Measurements from ENCODE around the gene AQP2.

AQP2 gene

DNA sequence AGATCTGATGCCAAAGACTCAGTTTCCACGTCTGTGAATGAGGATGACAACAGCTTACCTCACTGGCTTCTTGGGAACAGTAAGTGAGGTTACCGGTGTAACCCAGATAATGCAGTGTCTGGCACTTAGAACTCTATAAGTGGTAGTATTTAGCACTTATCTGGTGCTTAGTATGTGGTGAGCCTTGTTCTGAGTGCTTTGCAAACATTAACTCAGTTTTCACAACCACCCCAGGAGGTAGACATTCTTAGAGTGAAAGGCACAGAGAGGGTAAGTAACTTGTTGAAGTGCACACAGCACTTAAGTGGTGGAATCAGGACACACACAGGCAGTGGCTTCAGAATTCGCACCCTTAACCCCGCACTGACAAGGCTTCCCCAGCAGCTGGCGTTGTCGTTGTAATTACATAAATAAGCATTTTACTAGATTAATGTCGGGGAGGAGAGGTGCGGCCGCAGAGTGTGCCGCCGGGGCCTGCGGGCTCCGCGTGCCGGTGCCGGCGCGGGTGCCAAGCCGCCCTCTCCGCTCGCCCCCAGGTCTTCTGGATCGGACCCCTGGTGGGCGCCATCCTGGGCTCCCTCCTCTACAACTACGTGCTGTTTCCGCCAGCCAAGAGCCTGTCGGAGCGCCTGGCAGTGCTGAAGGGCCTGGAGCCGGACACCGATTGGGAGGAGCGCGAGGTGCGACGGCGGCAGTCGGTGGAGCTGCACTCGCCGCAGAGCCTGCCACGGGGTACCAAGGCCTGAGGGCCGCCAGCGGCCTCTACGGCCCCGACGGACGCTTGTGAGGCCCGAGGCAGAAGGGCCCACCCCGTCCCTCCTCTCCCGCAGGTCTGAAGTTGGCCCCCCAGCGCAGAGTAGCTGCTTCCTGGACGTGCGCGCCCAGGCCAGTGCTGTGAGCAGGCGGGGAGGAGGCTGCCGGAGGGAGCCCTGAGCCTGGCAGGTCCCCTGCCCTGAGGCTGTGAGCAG, 4.6 kb downstream of the AQP2 start:
- H3K4me3 ChIP-seq (ENCODE audit: low read depth, low read length): no peak overlapping the region

DNA sequence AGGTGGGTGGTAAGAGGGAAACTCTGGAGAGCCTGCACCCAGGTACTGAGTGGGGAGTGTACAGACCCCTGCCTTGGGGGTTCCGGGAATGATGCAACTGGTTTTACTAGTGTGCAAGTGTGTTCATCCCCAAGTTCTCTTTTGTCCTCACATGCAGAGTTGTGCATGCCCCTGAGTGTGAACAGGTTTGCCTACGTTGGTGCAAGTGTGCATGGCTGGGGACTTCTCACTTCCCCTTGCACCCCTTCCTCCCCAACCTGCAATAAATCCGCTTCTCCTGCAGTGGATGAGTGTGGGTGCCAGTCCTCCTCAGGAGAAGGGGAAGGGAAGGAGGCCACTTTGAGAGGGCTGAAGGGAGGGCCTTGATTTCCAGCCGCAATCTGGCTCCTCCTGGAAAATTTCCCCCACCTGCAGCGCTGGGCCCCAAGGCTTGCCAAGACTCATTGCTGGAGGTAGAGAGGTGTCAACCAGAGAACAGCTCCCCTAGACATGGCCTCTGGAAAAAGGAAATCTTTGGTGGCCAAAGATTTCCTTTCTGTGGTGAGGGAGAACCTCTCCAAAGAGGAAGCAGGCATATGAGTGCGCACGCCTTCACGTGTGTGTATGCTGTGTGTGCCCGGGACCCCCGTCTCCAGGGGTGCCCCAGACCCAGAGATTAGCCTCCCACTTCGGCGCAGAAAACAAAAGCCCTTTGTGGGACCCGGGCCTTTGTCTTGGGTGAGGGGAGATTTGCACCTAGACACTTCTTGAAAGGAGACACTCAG, 5.5 kb downstream of the AQP2 start:
- no peak overlapping the region for H3K4me3 ChIP-seq (ENCODE audit: low read depth, low read length)

- no peak overlapping the region for H3K4me3 ChIP-seq (ENCODE audit: low read depth, low read length)
Observed at GRCh38 chr12:49956663-49957569, 6.4 kb downstream of the AQP2 start.

DNA sequence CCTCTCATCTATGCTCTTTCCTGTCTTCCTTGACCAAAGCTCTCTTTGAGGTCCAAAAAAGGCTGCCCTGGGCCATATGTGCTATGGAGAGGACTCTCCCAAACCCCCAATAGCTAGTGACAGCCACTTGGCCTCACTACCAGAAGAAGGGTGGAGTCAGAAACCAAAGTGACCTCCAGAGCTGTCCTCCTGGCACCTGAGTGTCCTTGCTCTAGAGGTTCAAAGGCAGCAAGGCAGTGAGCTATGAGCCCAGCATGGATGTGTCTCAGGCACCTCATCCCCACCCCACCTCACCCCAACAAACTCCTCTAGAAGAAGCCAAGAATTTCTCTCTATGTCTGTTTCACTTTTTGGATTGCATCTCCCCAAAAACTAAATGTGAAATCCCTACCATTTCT, 7.0 kb downstream of the AQP2 start:
- no peak overlapping the region for H3K4me3 ChIP-seq (ENCODE audit: low read depth, low read length)

DNA sequence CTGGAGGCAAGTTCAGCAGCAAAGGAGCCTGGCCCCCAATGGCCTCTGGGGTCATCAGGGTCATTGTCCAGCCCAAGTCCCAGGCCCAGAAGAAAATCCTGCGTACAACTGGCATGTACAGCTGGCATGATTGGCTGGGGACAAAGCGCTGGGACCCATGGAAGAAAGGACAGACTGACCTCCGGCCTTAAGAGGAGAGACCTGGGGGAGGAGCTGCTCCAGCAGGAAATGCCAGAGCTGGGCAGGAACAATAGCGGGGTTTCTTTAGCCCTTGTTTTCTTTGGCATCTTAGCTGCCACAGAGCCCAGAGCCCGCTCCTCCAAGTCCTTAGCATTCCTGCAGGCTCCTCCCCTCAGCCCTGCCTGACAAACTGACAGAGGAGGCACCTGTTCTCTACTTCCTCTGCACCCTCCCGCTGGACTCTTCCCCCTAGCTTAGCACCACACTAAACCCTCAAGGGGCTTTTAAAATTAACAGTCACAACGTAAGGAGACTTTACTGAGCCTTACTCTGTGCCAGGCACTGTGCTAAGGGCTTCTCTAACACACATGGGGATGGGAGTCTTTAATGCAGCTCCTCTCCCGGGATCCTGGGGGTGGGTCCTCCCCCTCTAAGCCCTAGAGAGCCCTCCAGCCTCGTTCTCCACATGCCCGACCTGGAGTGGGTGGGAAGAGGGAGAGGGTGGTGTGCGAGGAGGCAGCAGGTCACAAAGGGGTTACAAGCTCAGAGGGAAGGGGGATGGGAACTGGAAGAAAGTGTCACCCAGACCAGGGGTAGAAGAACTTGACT, 9.3 kb downstream of the AQP2 start:
- no peak overlapping the region for H3K4me3 ChIP-seq (ENCODE audit: low read depth, low read length)

DNA sequence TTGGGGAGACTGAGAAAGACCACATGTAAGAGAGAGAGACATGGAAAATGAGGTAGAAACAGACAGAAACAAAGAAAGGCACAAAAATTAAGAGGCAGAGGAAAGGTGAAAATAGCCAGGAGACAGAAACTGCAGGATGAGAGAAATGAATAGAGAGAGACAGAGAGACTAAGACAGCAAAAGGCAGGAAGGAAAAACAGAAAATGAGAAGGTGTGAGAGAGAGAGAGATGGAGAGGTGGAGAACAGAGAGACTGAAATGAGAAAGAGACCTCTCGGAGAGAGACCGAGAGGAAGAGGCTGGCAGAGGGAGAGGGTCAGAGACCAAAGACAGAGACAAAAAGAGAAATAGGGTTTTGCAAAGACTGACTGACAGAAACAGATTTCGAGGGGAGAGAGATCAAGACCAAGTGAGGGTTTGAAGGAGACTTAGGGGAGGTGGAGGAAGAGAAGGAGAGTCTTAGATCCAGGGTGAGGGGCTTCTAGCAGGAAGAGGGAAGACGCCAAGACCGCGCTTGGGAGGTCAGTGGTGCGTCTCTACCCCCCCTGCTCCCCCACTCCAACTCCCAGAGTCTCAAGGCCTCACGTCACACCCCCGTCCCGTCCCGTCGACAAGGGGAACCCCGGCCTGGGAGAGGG, 10.1 kb downstream of the AQP2 start:
- H3K4me3 ChIP-seq (ENCODE audit: low read depth, low read length): no peak overlapping the region

DNA sequence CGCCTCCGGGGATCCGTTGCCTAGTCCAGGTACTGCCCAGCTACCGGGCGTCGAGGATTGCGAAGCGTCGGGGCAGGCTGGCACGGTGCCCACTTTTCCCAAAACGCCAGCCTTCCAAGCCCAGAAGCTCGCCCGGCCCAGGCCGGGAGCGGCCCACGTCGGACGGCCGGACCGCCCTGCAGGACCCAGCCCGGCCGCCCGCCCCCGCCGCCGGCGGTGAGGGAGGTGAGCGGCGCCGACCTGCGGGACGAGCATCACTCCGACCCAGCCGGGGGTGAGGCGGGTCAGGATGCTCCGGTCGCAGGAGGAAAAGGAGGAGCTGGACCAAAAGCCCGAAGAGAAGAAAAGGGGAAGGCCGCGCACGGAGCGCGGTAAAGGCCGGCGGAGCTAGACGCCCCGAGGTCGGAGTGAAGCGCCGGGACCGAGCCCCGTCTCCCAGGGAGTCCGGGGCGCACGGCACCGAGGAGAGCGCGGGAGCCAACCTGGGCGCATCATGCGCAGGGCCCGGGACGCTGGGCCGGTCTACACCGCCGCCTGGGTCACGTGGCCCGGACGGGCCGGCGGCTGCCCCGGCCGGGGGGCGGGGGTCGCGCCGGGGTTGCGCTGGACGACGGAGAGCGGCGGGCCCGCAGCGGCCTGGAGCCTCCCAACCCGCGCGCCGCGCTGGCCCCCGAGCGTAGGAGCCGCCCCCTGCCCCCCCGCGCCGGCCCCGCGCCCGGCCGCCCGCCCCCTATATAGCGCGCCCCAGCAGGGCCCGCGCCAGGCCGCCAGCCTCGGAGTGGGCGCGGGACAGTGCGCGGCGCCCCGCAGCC, 10.8 kb downstream of the AQP2 start, which contains the start of gene AQP5:
AQP5 (plus strand) TSS at position 762 of the 812 bp plus-strand sequence. CDS start 146 bp downstream, outside the sequence.
- peak within 1 kb of the TSS; percentile 20 for H3K4me3 ChIP-seq (ENCODE audit: low read depth, low read length)

DNA sequence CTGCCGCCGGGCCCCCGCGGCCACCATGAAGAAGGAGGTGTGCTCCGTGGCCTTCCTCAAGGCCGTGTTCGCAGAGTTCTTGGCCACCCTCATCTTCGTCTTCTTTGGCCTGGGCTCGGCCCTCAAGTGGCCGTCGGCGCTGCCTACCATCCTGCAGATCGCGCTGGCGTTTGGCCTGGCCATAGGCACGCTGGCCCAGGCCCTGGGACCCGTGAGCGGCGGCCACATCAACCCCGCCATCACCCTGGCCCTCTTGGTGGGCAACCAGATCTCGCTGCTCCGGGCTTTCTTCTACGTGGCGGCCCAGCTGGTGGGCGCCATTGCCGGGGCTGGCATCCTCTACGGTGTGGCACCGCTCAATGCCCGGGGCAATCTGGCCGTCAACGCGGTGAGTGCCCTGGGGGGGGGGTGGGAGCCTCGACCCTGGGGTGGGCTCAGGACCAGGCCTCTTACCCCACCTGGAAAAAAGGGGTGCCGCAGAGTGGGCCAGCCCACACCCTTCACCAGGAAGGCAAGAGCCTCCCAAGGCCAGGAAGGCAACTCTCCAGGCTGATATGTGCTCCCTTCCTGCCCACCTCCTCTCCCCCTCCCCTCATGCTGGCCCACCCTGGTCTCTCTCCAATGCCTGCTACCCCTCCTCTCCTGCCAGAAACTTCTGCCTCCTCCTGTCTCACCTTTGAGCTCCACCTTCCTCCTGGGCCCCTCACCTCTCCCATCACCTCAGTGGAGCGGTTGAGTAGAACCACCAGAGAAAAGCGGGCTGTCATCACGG, 11.6 kb downstream of the AQP2 start:
- no peak overlapping the region for H3K4me3 ChIP-seq (ENCODE audit: low read depth, low read length)

DNA sequence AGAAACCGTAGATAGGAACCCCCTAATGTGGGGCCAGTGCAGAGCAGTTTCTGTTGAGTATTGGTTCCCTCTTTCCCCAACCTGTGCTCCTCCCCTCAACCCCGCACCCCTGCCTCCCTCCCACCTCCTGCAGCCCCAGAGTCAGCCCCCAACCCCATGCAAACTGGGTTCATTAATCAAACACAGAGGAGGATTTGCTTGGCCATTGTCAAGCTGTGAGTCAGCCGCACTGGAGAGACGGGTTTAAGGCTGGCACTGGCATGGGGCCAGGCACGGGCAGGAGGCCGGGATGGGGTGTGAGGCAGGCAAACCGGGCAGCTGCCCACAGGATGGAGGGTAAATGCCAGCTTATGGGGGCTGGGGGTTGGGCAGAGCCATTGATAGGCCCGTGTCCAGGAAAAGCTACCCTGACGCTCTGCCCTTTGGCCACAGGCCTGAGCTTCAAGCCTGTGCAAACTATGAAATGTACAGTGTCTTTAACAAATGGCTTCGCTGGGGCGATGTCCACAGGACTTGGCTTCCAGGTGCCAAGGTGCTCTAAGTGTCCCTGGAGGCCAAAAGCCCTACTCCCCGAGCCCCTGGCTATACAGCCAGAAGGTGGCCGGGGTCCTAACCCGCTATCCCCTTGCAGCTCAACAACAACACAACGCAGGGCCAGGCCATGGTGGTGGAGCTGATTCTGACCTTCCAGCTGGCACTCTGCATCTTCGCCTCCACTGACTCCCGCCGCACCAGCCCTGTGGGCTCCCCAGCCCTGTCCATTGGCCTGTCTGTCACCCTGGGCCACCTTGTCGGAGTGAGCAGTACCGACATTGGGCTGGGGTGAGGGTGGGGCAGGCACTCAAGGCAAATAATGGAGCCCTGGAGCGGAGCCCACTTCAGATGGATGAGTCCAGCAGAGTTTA, 12.6 kb downstream of the AQP2 start:
- no peak overlapping the region for H3K4me3 ChIP-seq (ENCODE audit: low read depth, low read length)

GRCh38 chr12:49963976-49964815, 13.7 kb downstream of the AQP2 start:
- no peak overlapping the region for H3K4me3 ChIP-seq (ENCODE audit: low read depth, low read length)

GRCh38 chr12:49964849-49965624, 14.5 kb downstream of the AQP2 start:
- no peak overlapping the region for H3K4me3 ChIP-seq (ENCODE audit: low read depth, low read length)

- no peak overlapping the region for H3K4me3 ChIP-seq (ENCODE audit: low read depth, low read length)
Observed at GRCh38 chr12:49965836-49966235, 15.3 kb downstream of the AQP2 start.

DNA sequence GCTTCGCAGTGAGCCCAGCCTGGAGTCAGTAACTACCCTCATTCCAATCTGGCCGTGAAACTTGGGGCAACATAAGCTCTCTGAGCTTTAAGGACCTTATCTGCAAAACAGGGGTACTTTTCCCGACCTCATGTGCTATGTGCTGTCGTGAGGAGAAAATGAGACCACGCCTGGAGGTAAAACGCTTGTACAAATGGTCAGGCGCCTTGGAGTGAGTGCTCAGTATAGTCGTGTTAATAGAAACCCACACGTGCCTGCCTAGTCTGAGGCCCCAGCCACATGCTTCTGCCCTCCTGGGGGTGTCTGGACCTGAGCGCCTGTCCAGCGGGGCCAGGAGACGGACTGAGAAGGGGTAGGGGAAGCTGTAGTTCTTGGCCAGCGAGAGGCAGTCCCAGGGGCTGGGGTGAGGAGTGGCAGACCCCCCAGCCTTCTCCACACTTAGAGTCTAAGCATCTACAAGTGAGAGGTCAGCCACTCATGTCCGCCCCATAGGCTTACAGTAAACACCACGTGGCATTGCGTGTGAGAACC, 16.0 kb downstream of the AQP2 start:
- no peak overlapping the region for H3K4me3 ChIP-seq (ENCODE audit: low read depth, low read length)

GRCh38 chr12:49967042-49967776, 16.7 kb downstream of the AQP2 start:
- H3K4me3 ChIP-seq (ENCODE audit: low read depth, low read length): peak overlapping the region; percentile 18

Data from iPS-11a (cell line).